Measurements from ENCODE around the gene PTPRN2.

- TF ChIP-seq HDGF (IDR thresholded peaks at IDR 0.05; ENCODE audit: borderline replicate concordance) (no peak), FOXM1 (IDR thresholded peaks at IDR 0.05; ENCODE audit: borderline replicate concordance) (no peak)
Observed at GRCh38 chr7:157593541-157593940, 994.1 kb downstream of the PTPRN2 start.
